ENCODE results near the gene PHKB.

GRCh38 chr16:47697826-47698225 is 236.7 kb downstream of the PHKB start:
- TF ChIP-seq, protein P1, sequence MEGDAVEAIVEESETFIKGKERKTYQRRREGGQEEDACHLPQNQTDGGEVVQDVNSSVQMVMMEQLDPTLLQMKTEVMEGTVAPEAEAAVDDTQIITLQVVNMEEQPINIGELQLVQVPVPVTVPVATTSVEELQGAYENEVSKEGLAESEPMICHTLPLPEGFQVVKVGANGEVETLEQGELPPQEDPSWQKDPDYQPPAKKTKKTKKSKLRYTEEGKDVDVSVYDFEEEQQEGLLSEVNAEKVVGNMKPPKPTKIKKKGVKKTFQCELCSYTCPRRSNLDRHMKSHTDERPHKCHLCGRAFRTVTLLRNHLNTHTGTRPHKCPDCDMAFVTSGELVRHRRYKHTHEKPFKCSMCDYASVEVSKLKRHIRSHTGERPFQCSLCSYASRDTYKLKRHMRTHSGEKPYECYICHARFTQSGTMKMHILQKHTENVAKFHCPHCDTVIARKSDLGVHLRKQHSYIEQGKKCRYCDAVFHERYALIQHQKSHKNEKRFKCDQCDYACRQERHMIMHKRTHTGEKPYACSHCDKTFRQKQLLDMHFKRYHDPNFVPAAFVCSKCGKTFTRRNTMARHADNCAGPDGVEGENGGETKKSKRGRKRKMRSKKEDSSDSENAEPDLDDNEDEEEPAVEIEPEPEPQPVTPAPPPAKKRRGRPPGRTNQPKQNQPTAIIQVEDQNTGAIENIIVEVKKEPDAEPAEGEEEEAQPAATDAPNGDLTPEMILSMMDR (conservative IDR thresholded peaks at IDR 0.05 in 1 of 2, IDR thresholded peaks at IDR 0.05 in 1 of 2; ENCODE audit: extremely low read depth in 1 of 2, insufficient read depth in 1 of 2, low read depth in 1 of 2, low read length in 2 of 2) = no peak
- TF ChIP-seq EZH2 (IDR thresholded peaks at IDR 0.05; ENCODE audit: borderline replicate concordance, low read length) = no peak

All from mammary epithelial cell (primary cell).